Measurements from ENCODE around the gene IFNGR1. TPM values are rescaled to one million over a fixed set of nuclear protein-coding genes. Genes with fewer than 3 reads are reported as not detected.

IFNGR1 gene
- total RNA-seq (2014; rRNA removed; shearing (Covaris generic)), result 22.8 and 29.4 TPM in 2 replicates
- 21.3 and 23.2 TPM in 2 replicates for polyA plus RNA-seq (2016; fragmentation: Nextera tagmentation; extraction: Ambion mirVana)
- long read RNA-seq, transcript IFNGR1-201 (7 exons, 2,139 nt), result major isoform, 21 of 24 reads
- long read RNA-seq, partial matches to known transcripts, result 2 of 24 reads
- long read RNA-seq, other reads (novel, unspliced or antisense), result 1 of 24 reads

GRCh38 chr6:137218917-137219663, at the start of gene IFNGR1:
IFNGR1 (minus strand) TSS chr6:137219385; CDS start chr6:137219327, 58 bp downstream.
- Histone ChIP-seq H2AFZ (peak within 1 kb of the TSS; percentile 99), H3K27ac (ENCODE audit: low read depth) (peak within 1 kb of the TSS; percentile 92), H3K4me2 (peak within 1 kb of the TSS; percentile 100), H3K79me2 (replicated peaks; ENCODE audit: insufficient read depth) (peaks cover 49% of the 10 kb centered on the region), H3K4me3 (peak within 1 kb of the TSS; percentile 100), H3K4me1 (ENCODE audit: insufficient read depth) (peaks cover 13% of the 10 kb centered on the region), H3K27me3 (ENCODE audit: insufficient read depth) (no peaks in the 10 kb centered on the region), H3K36me3 (ENCODE audit: insufficient read depth) (no peaks in the 10 kb centered on the region), H4K20me1 (replicated peaks; ENCODE audit: insufficient read depth) (peaks cover 25% of the 10 kb centered on the region), H3F3A (replicated peaks; ENCODE audit: low read depth) (no peaks in the 10 kb centered on the region), H3K9me2 (ENCODE audit: insufficient read depth) (no peaks in the 10 kb centered on the region; the same call in none of the 2 replicates)
- H3K27me3 Mint-ChIP-seq (ENCODE audit: insufficient read depth, low read depth, poor library complexity), result no peaks in the 10 kb centered on the region
- H3K27ac Mint-ChIP-seq, result peak within 1 kb of the TSS; percentile 96
- H3K9me3 Mint-ChIP-seq, result no peaks in the 10 kb centered on the region
- DNase-seq (ENCODE audit: low spot score) (peak; percentile 96), ATAC-seq (peak; percentile 94)
- H3K4me1 Mint-ChIP-seq, result peaks cover 19% of the 10 kb centered on the region
- H3K4me3 Mint-ChIP-seq, result peak within 1 kb of the TSS; percentile 91
- TF ChIP-seq ZNF462 (CRISPR knock-in tag; IDR thresholded peaks at IDR 0.05), result no peak
- TF ChIP-seq ZNF331 (CRISPR knock-in tag; IDR thresholded peaks at IDR 0.05; ENCODE audit: low read depth), result no peak
- TF ChIP-seq EZH2phosphoT487 (IDR thresholded peaks at IDR 0.05; ENCODE audit: unreplicated experiment), result no peak
- no peak for TF ChIP-seq REST (IDR thresholded peaks at IDR 0.05; ENCODE audit: unreplicated experiment)
- no peak for TF ChIP-seq NANOG (IDR thresholded peaks at IDR 0.05; ENCODE audit: borderline replicate concordance)
- no peak for TF ChIP-seq ZNF114 (CRISPR knock-in tag; IDR thresholded peaks at IDR 0.05)
- no peak for TF ChIP-seq CTCF (conservative IDR thresholded peaks at IDR 0.05; ENCODE audit: low read depth in 2 of 2)
- no peak for TF ChIP-seq JUNB (IDR thresholded peaks at IDR 0.05; ENCODE audit: unreplicated experiment)
- TF ChIP-seq EZH2 (IDR thresholded peaks at IDR 0.05; ENCODE audit: low read depth, unreplicated experiment), result no peak
- TF ChIP-seq POLR2AphosphoS5 (IDR thresholded peaks at IDR 0.05; ENCODE audit: low read depth), result peak; percentile 95
- TF ChIP-seq STAT1 (IDR thresholded peaks at IDR 0.05; ENCODE audit: unreplicated experiment), result no peak
- peak; percentile 93 for TF ChIP-seq CREB1 (CRISPR knock-in tag; IDR thresholded peaks at IDR 0.05; ENCODE audit: low read depth)
- TF ChIP-seq ETS1 (IDR thresholded peaks at IDR 0.05), result peak; percentile 61; the same call in 1 of the 2 replicates
- no peaks in the 10 kb centered on the region; the same call in 2 of the 3 replicates for H3K36me3 Mint-ChIP-seq (ENCODE audit: low read depth)
